GM18520 (cell line): ENCODE measurements around the gene PIK3AP1.
"Not testable (repeated sequence)": the region's sequence is repeated elsewhere in the genome, so short reads cannot be mapped to it uniquely, and the experiment has no call there.

Source experiments
- ATAC-seq: cut with Tn5 transposase; IDR thresholded peaks from one replicate; pipeline ENCODE4 v1.9.1; 2021; ENCODE audit not compliant: unreplicated experiment

Gene PIK3AP1

GRCh38 chr10:96585736-96586418 is 134.4 kb downstream of the PIK3AP1 start:
- no peak for ATAC-seq

GRCh38 chr10:96584474-96584873 is 135.8 kb downstream of the PIK3AP1 start:
- no peak for ATAC-seq

GRCh38 chr10:96584035-96584434 is 136.3 kb downstream of the PIK3AP1 start:
- ATAC-seq: no peak

- no peak for ATAC-seq
These were observed 141.2 kb downstream of the PIK3AP1 start for GRCh38 chr10:96579133-96579532.

- no peak for ATAC-seq
These were observed 141.7 kb downstream of the PIK3AP1 start for GRCh38 chr10:96578633-96579032.

GRCh38 chr10:96578022-96578421 is 142.3 kb downstream of the PIK3AP1 start:
- no peak for ATAC-seq

- ATAC-seq: no peak
These were observed 143.2 kb downstream of the PIK3AP1 start for GRCh38 chr10:96577069-96577468.

GRCh38 chr10:96576277-96576980 is 143.9 kb downstream of the PIK3AP1 start:
- ATAC-seq: no peak

- not testable (repeated sequence) for ATAC-seq
These were observed 145.8 kb downstream of the PIK3AP1 start for GRCh38 chr10:96574564-96574963.

- ATAC-seq: no peak
These were observed 147.3 kb downstream of the PIK3AP1 start for GRCh38 chr10:96573036-96573435.

- no peak for ATAC-seq
These were observed 149.0 kb downstream of the PIK3AP1 start for GRCh38 chr10:96570983-96571964.

- ATAC-seq: no peak
These were observed 149.8 kb downstream of the PIK3AP1 start for GRCh38 chr10:96570511-96570910.

- ATAC-seq: no peak
These were observed 151.9 kb downstream of the PIK3AP1 start for GRCh38 chr10:96568402-96568801.

GRCh38 chr10:96565774-96566173 is 154.5 kb downstream of the PIK3AP1 start:
- no peak for ATAC-seq

- no peak for ATAC-seq
These were observed 159.1 kb downstream of the PIK3AP1 start for GRCh38 chr10:96560966-96561887.

GRCh38 chr10:96560489-96560888 is 159.8 kb downstream of the PIK3AP1 start:
- no peak for ATAC-seq

GRCh38 chr10:96556003-96556402 is 164.3 kb downstream of the PIK3AP1 start:
- no peak for ATAC-seq

- ATAC-seq: no peak
These were observed 165.0 kb downstream of the PIK3AP1 start for GRCh38 chr10:96555330-96555729.

GRCh38 chr10:96548589-96548988 is 171.7 kb downstream of the PIK3AP1 start:
- ATAC-seq: no peak

- not testable (repeated sequence) for ATAC-seq
These were observed 174.8 kb downstream of the PIK3AP1 start for GRCh38 chr10:96545558-96545957.
